Adrenal gland (tissue), 12 donors: ENCODE measurements around the gene NPAS3. TPM values are rescaled to one million over a fixed set of nuclear protein-coding genes. Genes with fewer than 3 reads are reported as not detected.

Source experiments
- DNase-seq, 7 donors: peaks; one replicate each; pipeline ENCODE4 v3.0.0-alpha.2; 2019 to 2020
- H3K27ac ChIP-seq, 5 donors: fragments of 200-600 bp; sonication (generic) in 4 of 5; 1 replicate in 3 of 5; 2 replicates in 2 of 5; pipeline versions ENCODE4 v1.5.1 to v1.8.0; 2016 to 2020; ENCODE audit warnings: mild to moderate bottlenecking in 1 of 5
- H3K27me3 ChIP-seq: fragments of 200-600 bp; 2 replicates; pipeline ENCODE4 v1.8.0; 2021
- H3K36me3 ChIP-seq, 2 donors: fragments of 200-600 bp; replicated peaks in 1 of 2; 1 replicate in 1 of 2; 2 replicates in 1 of 2; pipeline versions ENCODE4 v1.5.1 to v1.8.0; 2018 to 2022
- H3K4me1 ChIP-seq, 2 donors: fragments of 200-600 bp; replicated peaks in 1 of 2; 1 replicate in 1 of 2; 2 replicates in 1 of 2; pipeline versions ENCODE4 v1.5.1 to v1.8.0; 2018 to 2021
- H3K4me3 ChIP-seq, 4 donors: fragments of 200-600 bp; sonication (generic) in 3 of 4; one replicate each; pipeline ENCODE4 v1.5.1; 2016 to 2018
- H3K9me3 ChIP-seq, 3 donors: fragments of 200-600 bp; sonication (generic) in 1 of 3; replicated peaks in 1 of 3; 1 replicate in 2 of 3; 2 replicates in 1 of 3; pipeline versions ENCODE4 v1.5.1 to v1.8.0; 2016 to 2021
- POLR2A ChIP-seq, 2 donors: fragments of 450-650 bp; IDR thresholded peaks; one replicate each; pipeline ENCODE4 v1.6.1; 2017; ENCODE audit warnings: antibody characterized with exemption in 2 of 2, mild to moderate bottlenecking in 2 of 2, moderate library complexity in 1 of 2
- WGBS, 4 donors: extraction: QIAGEN DNeasy Blood & Tissue Kit in 2 of 4; methylation state at CpG; one replicate each; pipeline versions ENCODE4 v1.1.5 to v1.1.7; 2013 to 2017; 5-methylcytosine and 5-hydroxymethylcytosine counted together
- intact Hi-C, 2 donors: fragments of 100-400 bp; cut with DNase I; formaldehyde crosslinking; loops; one replicate each; pipeline versions ENCODE4 v1.14.1 to v1.15.0; 2022 to 2023
- polyA plus RNA-seq, 3 donors: library from polyadenylated mRNA; stranded (reverse); fragments of 200-250 nt in 2 of 3; fragments of 350-450 nt in 1 of 3; fragmentation: Illumina TruSeq in 1 of 3; extraction: RNeasy Lipid Tissue Mini Kit (QIAGEN cat#74804) in 1 of 3; gene quantifications; one replicate each; pipeline ENCODE4 v1.2.3, GENCODE V29; 2013 to 2014
- total RNA-seq, 9 donors: library from RNA; depleted of rRNA in 4 of 9; stranded (reverse); fragments of >200 nt in 4 of 9; fragments of 120-200 nt in 1 of 9; fragmentation: NEBNext Ultra II Directional in 1 of 9; extraction: Animal tissue kit (Norgen Biotek cat#: 25700) in 1 of 9; gene quantifications; one replicate each; pipeline versions ENCODE4 v1.1.0 to v1.2.4, GENCODE V29; 2013 to 2023
- TF ChIP-seq, protein P1 (sequence below), 6 experiments: fragments of 450-650 bp in 4 of 6; fragments of 200-600 bp in 2 of 6; sonication (generic) in 1 of 6; IDR thresholded peaks; 1 replicate in 5 of 6; 2 replicates in 1 of 6; pipeline versions ENCODE4 v1.5.1 to v1.8.0; 2016 to 2021; ENCODE audit warnings: antibody characterized with exemption in 6 of 6, mild to moderate bottlenecking in 2 of 6, moderate library complexity in 1 of 6
- donor health status: healthy with polysubstance abuse.
- donor health status: Bipolar disorder and iron deficiency.
- donor health status: DM: yes; HTN: yes; CAD: no.
- donor health status: DM: no; HTN: no; CAD: no.
- donor health status: DM: no; HTN: no; CAD: no.
- donor health status: DM: yes; HTN: yes; CAD: no.

The NPAS3 gene
- total and polyA plus RNA-seq, 12 donors, result 0.36 to 7.5 (median 1.5) TPM

DNA sequence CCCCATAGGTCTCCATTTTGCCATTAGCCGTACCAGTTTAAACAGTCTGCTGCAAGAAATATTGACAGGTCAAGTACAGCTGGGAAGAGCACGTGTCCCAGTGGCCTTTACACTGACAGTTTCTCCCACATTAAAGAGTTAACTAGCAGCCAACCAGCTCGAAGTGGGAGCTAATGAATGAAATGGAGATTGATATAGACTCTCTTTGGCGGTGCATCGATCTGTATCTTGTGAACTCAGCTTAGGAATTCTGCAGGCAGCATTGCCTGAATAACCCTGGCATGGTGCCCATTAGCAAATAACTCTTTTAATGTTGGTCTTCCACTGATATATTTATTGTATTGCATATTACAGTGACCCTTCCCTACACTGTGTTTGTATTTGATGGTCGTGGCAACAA is 692.8 kb downstream of the NPAS3 start:
- no peak for TF ChIP-seq POLR2A (IDR thresholded peaks at IDR 0.05)
- TF ChIP-seq, protein P1, sequence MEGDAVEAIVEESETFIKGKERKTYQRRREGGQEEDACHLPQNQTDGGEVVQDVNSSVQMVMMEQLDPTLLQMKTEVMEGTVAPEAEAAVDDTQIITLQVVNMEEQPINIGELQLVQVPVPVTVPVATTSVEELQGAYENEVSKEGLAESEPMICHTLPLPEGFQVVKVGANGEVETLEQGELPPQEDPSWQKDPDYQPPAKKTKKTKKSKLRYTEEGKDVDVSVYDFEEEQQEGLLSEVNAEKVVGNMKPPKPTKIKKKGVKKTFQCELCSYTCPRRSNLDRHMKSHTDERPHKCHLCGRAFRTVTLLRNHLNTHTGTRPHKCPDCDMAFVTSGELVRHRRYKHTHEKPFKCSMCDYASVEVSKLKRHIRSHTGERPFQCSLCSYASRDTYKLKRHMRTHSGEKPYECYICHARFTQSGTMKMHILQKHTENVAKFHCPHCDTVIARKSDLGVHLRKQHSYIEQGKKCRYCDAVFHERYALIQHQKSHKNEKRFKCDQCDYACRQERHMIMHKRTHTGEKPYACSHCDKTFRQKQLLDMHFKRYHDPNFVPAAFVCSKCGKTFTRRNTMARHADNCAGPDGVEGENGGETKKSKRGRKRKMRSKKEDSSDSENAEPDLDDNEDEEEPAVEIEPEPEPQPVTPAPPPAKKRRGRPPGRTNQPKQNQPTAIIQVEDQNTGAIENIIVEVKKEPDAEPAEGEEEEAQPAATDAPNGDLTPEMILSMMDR (IDR thresholded peaks at IDR 0.05), result no peak
- no peak overlapping the region for H3K4me3 ChIP-seq
- no peak overlapping the region for H3K27ac ChIP-seq
- H3K9me3 ChIP-seq, result no peaks in the 10 kb centered on the region
- intact Hi-C loops, result no loop called here
- H3K36me3 ChIP-seq, result no peaks in the 10 kb centered on the region
- no peaks in the 10 kb centered on the region for H3K4me1 ChIP-seq
- WGBS, 4 donors, result 59 to 68% (median 60%) methylated on average over 6 of the region's 6 CpGs
- H3K27me3 ChIP-seq, result no peaks in the 10 kb centered on the region
- DNase-seq, result no peak

DNA sequence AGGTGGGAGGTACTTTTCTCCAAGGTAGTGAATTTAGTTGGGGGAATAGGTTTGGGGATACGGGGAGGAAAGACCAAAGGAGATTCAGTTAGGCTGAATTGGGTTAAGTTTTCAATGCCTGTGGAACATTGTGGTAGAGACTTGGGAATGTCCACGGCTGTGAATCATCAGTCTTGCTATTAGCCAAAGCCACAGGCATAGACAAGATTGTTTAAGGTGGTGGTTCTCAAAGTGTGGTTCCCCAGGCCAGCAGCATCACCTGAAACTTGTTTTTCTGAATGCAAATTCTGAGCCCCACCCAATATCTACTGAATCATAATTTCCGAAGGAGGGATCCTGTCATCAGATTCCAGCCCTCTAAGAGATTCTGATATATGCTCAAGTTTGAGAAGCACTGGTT is 696.0 kb downstream of the NPAS3 start:
- Histone ChIP-seq H3K27ac (no peak overlapping the region), H3K27me3 (no peaks in the 10 kb centered on the region), H3K4me1 (no peaks in the 10 kb centered on the region), H3K9me3 (no peaks in the 10 kb centered on the region), H3K36me3 (no peaks in the 10 kb centered on the region), H3K4me3 (no peak overlapping the region)
- TF ChIP-seq, protein P1 (IDR thresholded peaks at IDR 0.05), result no peak
- no peak for TF ChIP-seq POLR2A (IDR thresholded peaks at IDR 0.05)
- intact Hi-C loops, result no loop called here
- WGBS, 4 donors, result 89 to 94% (median 91%) methylated on average over 3 of the region's 3 CpGs
- no peak for DNase-seq

DNA sequence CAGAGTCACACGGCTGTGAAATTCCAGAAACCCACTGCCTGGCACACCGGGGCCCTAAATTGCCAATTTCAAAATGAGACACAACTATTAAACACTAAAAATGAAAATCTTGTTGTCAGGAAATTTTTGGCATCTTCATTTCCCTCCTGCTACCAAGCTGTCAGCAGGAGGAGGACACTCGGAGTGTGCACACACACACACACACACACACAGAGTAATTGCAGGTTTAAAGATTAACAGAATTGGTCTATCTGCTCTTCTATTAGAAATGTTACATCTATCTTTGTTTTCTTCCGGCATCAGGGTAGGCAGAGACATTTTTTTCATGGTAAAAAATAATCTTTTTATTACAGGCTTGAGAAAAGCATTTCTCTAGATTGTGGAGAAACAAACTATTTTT is 698.0 kb downstream of the NPAS3 start:
- Histone ChIP-seq H3K27ac (no peak overlapping the region), H3K27me3 (no peaks in the 10 kb centered on the region), H3K9me3 (no peaks in the 10 kb centered on the region), H3K4me3 (no peak overlapping the region), H3K36me3 (no peaks in the 10 kb centered on the region), H3K4me1 (no peaks in the 10 kb centered on the region)
- 83 to 96% (median 90%) methylated on average over 4 of the region's 4 CpGs for WGBS, 4 donors
- DNase-seq, result no peak
- TF ChIP-seq, protein P1 (IDR thresholded peaks at IDR 0.05), result no peak
- no peak for TF ChIP-seq POLR2A (IDR thresholded peaks at IDR 0.05)
- intact Hi-C loops, result no loop called here

DNA sequence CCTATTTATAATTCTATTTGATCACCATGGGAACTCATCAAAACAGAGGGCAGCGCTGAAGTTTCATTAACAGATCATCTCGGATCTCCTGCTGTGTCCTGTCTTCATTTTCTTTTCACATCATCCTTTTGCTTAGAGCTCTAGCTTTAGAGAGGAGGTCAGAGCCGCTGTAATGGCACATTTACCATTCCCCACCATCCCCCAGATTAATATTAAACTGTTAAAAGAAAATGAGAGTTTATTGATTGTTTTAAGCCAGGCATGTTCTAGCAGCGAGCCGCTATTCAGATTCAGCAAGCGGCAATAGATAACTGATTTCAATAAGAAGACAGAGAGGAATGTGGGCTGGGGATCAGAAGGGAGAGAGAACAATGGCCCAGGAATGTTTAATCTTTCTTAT is 703.4 kb downstream of the NPAS3 start:
- no peak for TF ChIP-seq POLR2A (IDR thresholded peaks at IDR 0.05)
- TF ChIP-seq, protein P1 (IDR thresholded peaks at IDR 0.05), result no peak
- WGBS, 4 donors, result 67 to 78% (median 73%) methylated on average over 6 of the region's 6 CpGs
- H3K4me1 ChIP-seq, result no peaks in the 10 kb centered on the region
- H3K36me3 ChIP-seq, result no peaks in the 10 kb centered on the region
- intact Hi-C loops, result no loop called here
- no peak overlapping the region for H3K4me3 ChIP-seq
- H3K9me3 ChIP-seq, result no peaks in the 10 kb centered on the region
- H3K27me3 ChIP-seq, result no peaks in the 10 kb centered on the region
- H3K27ac ChIP-seq, result no peak overlapping the region
- no peak for DNase-seq
